Suprapubic skin (tissue), 4 donors: ENCODE measurements around the gene RUFY3. TPM values are rescaled to one million over a fixed set of nuclear protein-coding genes. Genes with fewer than 3 reads are reported as not detected.

Source experiments
- DNase-seq, 2 donors: peaks; one replicate each; pipeline ENCODE4 v3.0.0-alpha.2; 2019; ENCODE audit warnings: low spot score in 2 of 2
- H3K27ac ChIP-seq: fragments of 200-600 bp; sonication (generic); one replicate; pipeline ENCODE4 v1.5.1; 2019
- H3K27me3 ChIP-seq: fragments of 200-600 bp; sonication (generic); one replicate; pipeline ENCODE4 v1.5.1; 2019
- H3K36me3 ChIP-seq: fragments of 200-600 bp; sonication (generic); one replicate; pipeline ENCODE4 v1.5.1; 2019
- H3K4me1 ChIP-seq: fragments of 200-600 bp; sonication (generic); one replicate; pipeline ENCODE4 v1.5.1; 2019
- H3K4me3 ChIP-seq: fragments of 200-600 bp; sonication (generic); one replicate; pipeline ENCODE4 v1.5.1; 2019; ENCODE audit warnings: mild to moderate bottlenecking
- H3K9me3 ChIP-seq: fragments of 200-600 bp; sonication (generic); one replicate; pipeline ENCODE4 v1.5.1; 2019
- CTCF ChIP-seq, 2 donors: fragments of 200-600 bp in 1 of 2; fragments of 450-650 bp in 1 of 2; sonication (generic) in 1 of 2; IDR thresholded peaks; one replicate each; pipeline ENCODE4 v1.5.1; 2016 to 2019; ENCODE audit warnings: antibody characterized with exemption in 2 of 2, mild to moderate bottlenecking in 1 of 2, moderate library complexity in 1 of 2
- EP300 ChIP-seq: sonication (generic); formaldehyde crosslinking; IDR thresholded peaks from one replicate; pipeline ENCODE4 v1.6.1; 2017; ENCODE audit warnings: antibody characterized with exemption
- POLR2A ChIP-seq, 2 donors: fragments of 450-650 bp; IDR thresholded peaks; one replicate each; pipeline ENCODE4 v1.6.1; 2017; ENCODE audit warnings: antibody characterized with exemption in 2 of 2, mild to moderate bottlenecking in 2 of 2, moderate library complexity in 2 of 2
- POLR2AphosphoS5 ChIP-seq, 3 donors: sonication (generic); formaldehyde crosslinking; IDR thresholded peaks; one replicate each; pipeline ENCODE4 v1.6.1; 2017; ENCODE audit warnings: antibody characterized with exemption in 3 of 3
- WGBS: methylation state at CpG from one replicate; pipeline ENCODE4 v1.1.5; 2018; 5-methylcytosine and 5-hydroxymethylcytosine counted together
- total RNA-seq, 4 donors: library from RNA; depleted of rRNA; stranded (reverse); fragments of >200 nt; gene quantifications; one replicate each; pipeline ENCODE4 v1.1.0, GENCODE V29; 2016

Gene RUFY3
- total RNA-seq, 4 donors from 2014 or later, result 53.2 to 155 (median 68.1) TPM

GRCh38 chr4:70706516-70706915, 15.2 kb upstream of the RUFY3 start:
- Histone ChIP-seq H3K9me3 (no peaks in the 10 kb centered on the region), H3K27me3 (no peaks in the 10 kb centered on the region), H3K27ac (peak overlapping the region; percentile 99), H3K4me3 (peak overlapping the region; percentile 96), H3K4me1 (peaks cover 45% of the 10 kb centered on the region), H3K36me3 (no peaks in the 10 kb centered on the region)
- TF ChIP-seq EP300, result no peak
- TF ChIP-seq POLR2AphosphoS5 (IDR thresholded peaks at IDR 0.05), result no peak
- no peak for TF ChIP-seq CTCF (IDR thresholded peaks at IDR 0.05)
- no peak for TF ChIP-seq POLR2A (IDR thresholded peaks at IDR 0.05)
- DNase-seq, result no peak
- 54% methylated on average over 1 of the region's 1 CpG for WGBS

GRCh38 chr4:70709611-70710205, 12.1 kb upstream of the RUFY3 start:
- peaks cover 61% of the 10 kb centered on the region for H3K4me1 ChIP-seq

GRCh38 chr4:70711599-70711998, 10.2 kb upstream of the RUFY3 start:
- H3K4me1 ChIP-seq, result peaks cover 57% of the 10 kb centered on the region

More at GRCh38 chr4:70709611-70710205, 12.1 kb upstream of the RUFY3 start:
- Histone ChIP-seq H3K27me3 (no peaks in the 10 kb centered on the region), H3K27ac (no peak overlapping the region), H3K9me3 (no peaks in the 10 kb centered on the region), H3K36me3 (no peaks in the 10 kb centered on the region), H3K4me3 (no peak overlapping the region)
- TF ChIP-seq EP300, result no peak
- no peak for TF ChIP-seq CTCF (IDR thresholded peaks at IDR 0.05)
- TF ChIP-seq POLR2AphosphoS5 (IDR thresholded peaks at IDR 0.05), result no peak
- TF ChIP-seq POLR2A (IDR thresholded peaks at IDR 0.05), result no peak
- DNase-seq, result no peak
- 84% methylated on average over 7 of the region's 7 CpGs for whole genome bisulfite sequencing

GRCh38 chr4:70712150-70712549, 9.6 kb upstream of the RUFY3 start:
- peaks cover 52% of the 10 kb centered on the region for H3K4me1 ChIP-seq
- 31% methylated on average over 3 of the region's 3 CpGs for WGBS
- no peak for TF ChIP-seq POLR2A (IDR thresholded peaks at IDR 0.05)
- no peak for TF ChIP-seq POLR2AphosphoS5 (IDR thresholded peaks at IDR 0.05)
- TF ChIP-seq CTCF (IDR thresholded peaks at IDR 0.05), result no peak
- no peak for TF ChIP-seq EP300
- H3K36me3 ChIP-seq, result no peaks in the 10 kb centered on the region
- H3K9me3 ChIP-seq, result no peaks in the 10 kb centered on the region
- H3K27ac ChIP-seq, result no peak overlapping the region
- DNase-seq, result no peak
- H3K27me3 ChIP-seq, result no peaks in the 10 kb centered on the region
- no peak overlapping the region for H3K4me3 ChIP-seq

More at GRCh38 chr4:70711599-70711998, 10.2 kb upstream of the RUFY3 start:
- no peak overlapping the region for H3K4me3 ChIP-seq
- no peaks in the 10 kb centered on the region for H3K27me3 ChIP-seq
- H3K9me3 ChIP-seq, result no peaks in the 10 kb centered on the region
- TF ChIP-seq POLR2A (IDR thresholded peaks at IDR 0.05), result no peak
- TF ChIP-seq POLR2AphosphoS5 (IDR thresholded peaks at IDR 0.05), result no peak
- no peak for TF ChIP-seq CTCF (IDR thresholded peaks at IDR 0.05)
- no peak for TF ChIP-seq EP300
- H3K36me3 ChIP-seq, result no peaks in the 10 kb centered on the region
- no peak for DNase-seq
- H3K27ac ChIP-seq, result no peak overlapping the region
- WGBS, result 68% methylated on average over 3 of the region's 3 CpGs

- 83% methylated on average over 7 of the region's 7 CpGs for WGBS
- no peak for DNase-seq
- no peak overlapping the region for H3K4me3 ChIP-seq
- no peaks in the 10 kb centered on the region for H3K27me3 ChIP-seq
- H3K36me3 ChIP-seq, result no peaks in the 10 kb centered on the region
- H3K27ac ChIP-seq, result peak overlapping the region; percentile 65
- peaks cover 47% of the 10 kb centered on the region for H3K4me1 ChIP-seq
- H3K9me3 ChIP-seq, result no peaks in the 10 kb centered on the region
- TF ChIP-seq EP300 (no peak), POLR2AphosphoS5 (IDR thresholded peaks at IDR 0.05) (no peak)
Measured at GRCh38 chr4:70712604-70713452, 8.9 kb upstream of the RUFY3 start.
